Dermis blood vessel endothelial cell (primary cell): Measurements from ENCODE around the gene NECTIN4. TPM values are rescaled to one million over a fixed set of nuclear protein-coding genes. Genes with fewer than 3 reads are reported as not detected.

ENCODE experiments used
- DNase-seq: peaks from one replicate; pipeline ENCODE4 v3.0.0; 2010
- total RNA-seq: library from RNA; depleted of rRNA; stranded (reverse); fragments of >200 nt; gene quantifications from 2 replicates; pipeline ENCODE4 v1.2.3, GENCODE V29; 2014

The NECTIN4 gene
- total RNA-seq, 1 donor from 2014 or later = 0.17 TPM

DNA sequence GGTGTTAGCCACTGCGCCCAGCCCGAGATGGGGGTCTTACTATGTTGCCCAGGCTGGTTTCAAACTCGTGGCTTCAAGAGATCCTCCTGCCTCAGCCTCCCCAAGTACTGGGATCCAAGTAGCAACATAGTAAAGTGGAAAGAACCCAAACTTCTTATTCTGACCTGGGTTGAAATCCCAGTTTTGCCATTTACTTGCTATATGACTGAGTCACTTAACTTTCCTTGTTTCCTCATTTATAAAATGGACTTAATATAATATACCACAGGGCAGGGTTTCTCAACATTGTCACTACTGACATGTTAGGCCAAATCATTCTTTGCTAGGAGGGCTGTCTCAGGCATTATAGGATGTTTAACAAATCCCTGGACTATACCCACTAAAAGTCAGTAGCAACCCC, 21.8 kb upstream of the NECTIN4 start:
- DNase-seq = no peak

GRCh38 chr1:161106431-161106830, 17.1 kb upstream of the NECTIN4 start:
- no peak for DNase-seq

GRCh38 chr1:161100556-161100955, 11.2 kb upstream of the NECTIN4 start:
- DNase-seq = no peak

GRCh38 chr1:161099090-161099802, 9.9 kb upstream of the NECTIN4 start:
- no peak for DNase-seq

DNA sequence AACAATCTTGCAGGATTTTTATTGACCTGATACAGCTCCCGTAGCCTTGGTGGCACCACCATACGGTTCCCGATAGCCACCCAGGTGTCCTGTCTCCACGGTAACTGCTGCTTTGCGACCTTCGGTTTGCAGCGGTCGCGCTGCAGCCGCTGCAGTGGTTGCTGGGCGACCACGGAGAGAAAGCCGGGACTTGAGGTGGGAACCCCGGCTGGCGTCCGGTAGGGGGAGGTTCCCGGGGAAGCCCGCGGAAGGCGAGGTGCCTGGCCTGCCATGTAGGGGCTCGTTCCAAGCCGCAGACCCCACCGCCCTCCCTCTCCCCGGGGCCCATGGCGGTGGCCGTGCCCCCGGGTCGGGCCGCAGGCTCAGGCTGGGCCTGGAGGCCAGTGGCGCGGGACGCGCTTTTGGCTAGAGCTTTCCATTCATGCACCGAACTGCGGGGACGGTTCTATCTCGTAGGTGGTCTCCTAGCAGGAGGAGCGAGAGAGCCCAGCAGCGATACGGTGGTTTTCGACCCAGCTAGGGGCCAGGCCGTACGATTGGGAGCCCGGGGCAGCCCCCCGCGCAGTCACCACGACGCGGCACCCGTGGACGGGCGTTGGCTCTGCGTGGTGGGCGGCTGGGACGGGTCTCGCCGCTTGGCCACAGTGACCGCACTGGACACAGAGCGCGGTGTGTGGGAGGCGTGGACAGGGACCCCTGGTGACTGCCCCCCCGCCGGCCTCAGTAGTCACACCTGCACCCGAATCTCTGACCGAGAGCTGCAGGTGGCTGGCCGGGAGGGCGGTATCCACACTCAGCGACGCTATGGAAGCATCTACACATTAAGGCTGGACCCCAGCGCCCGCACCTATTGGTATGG, 9.1 kb upstream of the NECTIN4 start, which contains the start of gene KLHDC9:
Gene KLHDC9 (plus strand): TSS at position 152 of the 859 bp plus-strand sequence. CDS start 175 bp downstream, at position 327.
- DNase-seq = peak; percentile 88

DNA sequence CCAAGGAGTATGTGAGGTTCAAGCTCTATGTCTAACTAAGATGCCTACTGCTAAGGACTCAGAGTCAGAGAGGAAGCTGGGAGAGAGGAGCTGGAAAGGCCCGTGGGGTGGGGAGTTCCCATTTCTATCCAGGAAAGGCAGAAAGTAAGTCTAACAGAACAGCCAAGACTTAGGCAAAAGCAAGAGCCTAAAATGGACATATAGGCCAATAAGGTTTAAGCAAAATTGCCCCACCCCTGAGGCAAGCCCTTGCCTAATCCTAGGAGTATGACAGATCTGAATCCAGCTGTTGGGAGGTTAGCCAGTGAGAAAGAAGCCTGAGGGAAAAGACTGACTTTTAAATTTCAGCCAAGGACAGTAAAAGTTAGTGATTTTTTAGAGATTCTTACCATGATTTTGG, 7.2 kb upstream of the NECTIN4 start:
- DNase-seq = no peak

DNA sequence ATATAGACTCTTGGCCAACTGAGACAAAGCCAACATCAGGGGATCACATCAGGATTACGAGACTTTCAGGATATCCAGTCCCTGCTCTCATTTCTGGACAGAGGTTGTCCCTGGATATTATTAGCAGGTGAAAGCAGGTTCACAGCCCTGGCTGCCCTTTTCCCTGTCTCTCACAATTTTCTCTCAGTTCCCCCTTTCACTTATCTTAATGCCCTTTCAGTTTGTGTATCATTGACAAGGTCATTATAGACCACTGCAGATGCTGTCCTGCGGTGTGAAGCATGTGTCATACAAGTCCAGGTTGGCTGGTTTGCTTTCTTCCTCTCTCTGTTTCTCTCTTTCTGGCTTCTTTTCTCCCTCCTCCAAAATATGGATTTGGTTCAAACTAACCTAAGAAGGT, 6.7 kb upstream of the NECTIN4 start:
- DNase-seq = no peak

- DNase-seq = no peak
Observed at GRCh38 chr1:161095230-161095629, 5.9 kb upstream of the NECTIN4 start.

DNA sequence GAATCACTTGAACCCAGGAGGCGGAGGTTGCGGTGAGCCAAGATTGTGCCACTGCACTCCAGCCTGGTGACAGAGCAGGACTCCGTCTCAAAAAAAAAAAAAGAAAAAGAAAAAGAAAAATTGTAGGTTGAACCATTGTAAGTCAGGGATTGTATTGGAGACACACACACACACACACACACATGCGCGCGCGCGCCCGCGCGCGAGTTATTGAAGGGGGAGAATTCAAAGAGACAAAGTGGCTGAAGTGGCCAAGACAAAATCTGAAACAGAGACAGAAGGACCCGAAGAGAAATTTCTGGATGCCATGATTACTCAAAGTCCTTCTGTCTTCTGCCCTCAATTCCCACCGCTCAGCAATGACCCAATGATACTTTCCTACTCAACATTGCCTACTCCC, 5.1 kb upstream of the NECTIN4 start:
- DNase-seq = no peak

GRCh38 chr1:161092621-161093028, 3.3 kb upstream of the NECTIN4 start:
- no peak for DNase-seq

DNA sequence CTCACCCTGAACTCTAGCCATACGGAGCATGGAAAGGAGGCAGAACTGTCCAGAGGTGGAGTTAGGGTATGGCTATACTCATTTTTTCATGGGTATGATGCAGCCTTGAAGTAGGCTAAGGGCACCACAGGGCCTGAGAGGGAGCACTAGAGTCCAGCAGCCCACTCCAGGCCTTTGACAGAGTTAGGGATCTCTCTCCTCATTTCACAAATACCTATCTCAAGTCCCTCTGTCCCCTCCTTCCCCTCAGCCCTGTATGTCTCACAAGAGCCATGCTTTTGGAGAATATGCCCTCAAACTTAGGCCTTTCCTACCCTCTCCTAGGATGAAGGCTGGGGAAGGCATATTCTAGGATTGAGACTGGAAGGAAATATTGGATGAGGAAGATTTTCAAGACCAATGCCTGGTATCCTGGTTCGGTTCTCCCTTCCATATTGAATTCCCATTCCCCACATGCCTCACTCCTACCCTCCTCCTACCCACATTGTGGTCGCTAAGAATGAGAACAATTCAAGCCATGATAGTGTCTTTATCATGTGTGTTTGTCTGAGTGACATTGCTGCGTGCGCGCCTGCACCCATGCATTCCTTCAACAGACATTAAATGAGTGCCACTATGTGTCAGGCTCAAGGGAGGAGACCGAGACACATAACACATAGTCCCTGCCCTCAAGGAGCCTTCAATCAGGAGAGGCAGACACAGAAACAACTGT, 2.6 kb upstream of the NECTIN4 start:
- no peak for DNase-seq

DNA sequence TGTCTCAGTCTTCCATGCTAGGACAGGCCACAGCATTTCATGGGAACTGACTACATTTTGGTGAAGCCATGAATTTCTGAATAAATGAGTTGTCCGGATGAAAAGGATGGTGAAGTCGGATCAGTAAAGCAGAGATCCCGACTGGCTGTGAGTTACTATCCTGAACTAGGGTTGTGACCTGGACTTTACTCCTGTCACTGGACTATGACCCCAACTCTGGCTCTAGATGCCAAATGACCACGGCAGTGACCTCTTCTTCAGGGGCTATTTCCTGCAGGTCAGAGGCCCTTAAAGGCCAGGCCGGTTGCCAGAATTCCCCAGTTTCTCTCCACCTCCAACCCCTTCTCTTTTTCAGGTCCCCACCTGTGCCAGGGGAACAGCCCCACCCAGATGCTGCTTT, 1.7 kb upstream of the NECTIN4 start:
- no peak for DNase-seq

DNA sequence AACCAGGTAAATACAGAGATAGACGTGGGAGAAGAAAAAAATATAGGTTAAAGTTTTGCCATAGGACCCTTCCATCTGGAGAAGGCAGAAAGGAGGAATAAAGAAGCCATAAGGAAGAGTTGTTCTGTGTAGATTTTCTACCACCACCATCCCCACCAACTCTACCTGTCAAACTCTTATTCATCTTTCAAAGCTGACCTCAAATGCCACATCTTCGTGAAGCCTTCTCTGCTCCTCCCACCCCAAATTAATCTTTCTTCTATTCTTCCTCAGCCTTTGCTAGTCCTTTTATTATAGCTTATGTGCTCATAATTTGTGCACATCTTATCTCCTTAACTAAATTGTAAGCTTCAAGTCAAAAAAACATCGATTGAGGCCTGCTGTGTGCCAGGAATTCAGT, 1.3 kb upstream of the NECTIN4 start:
- no peak for DNase-seq

DNA sequence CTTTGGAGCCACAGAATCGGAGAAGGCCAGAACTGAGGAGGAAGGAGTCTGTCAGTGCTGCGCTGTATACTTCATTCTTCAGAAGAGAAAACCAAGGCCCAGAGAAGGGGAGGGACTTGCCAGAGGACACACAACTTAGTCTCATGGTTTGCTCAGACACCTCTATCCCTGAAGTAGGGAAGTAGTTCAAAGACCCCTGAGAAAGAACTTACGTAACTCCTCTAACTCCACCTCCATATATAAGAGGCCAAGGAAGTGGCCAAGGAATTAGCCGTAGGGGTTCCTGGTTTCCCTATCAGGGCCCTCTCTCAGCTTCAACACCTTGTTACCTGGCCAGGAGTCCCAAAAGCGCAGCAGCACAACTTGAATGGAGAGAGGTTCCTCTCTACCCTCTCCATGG, 580 bp upstream of the NECTIN4 start:
- no peak for DNase-seq

DNA sequence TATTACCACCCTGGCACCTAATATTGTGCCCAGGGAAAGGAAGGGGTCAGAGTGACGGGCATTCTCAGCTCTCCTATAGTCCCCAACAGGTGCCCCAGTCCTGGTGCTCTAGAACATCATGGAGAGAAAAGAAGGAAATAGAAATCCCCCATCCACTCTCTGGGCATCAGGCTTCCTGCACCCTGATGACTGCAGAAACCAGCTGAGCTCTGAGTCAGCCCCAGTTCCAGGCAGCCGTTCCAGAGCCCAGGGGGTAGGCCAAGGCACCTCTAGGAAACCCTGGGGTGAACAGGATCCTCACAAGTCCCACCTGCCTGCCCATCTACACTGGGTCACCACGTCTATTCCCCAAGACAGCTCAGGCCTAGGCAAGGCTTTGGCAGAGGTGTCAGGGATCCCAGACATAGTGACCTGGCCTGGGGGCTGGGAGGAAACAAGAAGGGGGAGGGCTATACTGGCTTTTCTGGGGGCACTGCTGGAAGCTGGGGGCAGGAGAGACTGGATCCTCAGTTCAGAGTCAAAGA, 709 bp downstream of the NECTIN4 start:
- peak; percentile 18 for DNase-seq

- DNase-seq = no peak
Observed at GRCh38 chr1:161086457-161086856, 2.9 kb downstream of the NECTIN4 start.

DNA sequence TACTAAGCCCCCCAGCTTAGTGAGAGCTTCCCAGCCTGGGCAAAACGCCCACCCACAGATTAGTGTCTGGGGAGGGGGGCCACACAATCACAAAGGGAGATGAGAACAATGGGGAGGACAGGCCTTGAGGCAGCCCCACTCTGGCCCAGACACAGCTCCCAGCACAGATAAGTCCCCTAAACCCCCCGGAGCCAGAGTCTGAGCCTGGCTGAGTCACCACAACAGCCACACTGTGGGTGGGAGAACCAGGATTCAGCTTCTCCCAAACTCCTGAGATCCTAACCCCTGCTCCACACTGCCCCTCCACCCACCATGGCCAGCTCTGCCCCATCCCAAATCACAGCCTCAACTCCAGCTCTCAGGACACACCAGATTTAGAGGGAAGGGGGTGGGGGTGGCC, 4.2 kb downstream of the NECTIN4 start:
- DNase-seq = no peak

GRCh38 chr1:161084597-161084988, 4.8 kb downstream of the NECTIN4 start:
- no peak for DNase-seq

DNA sequence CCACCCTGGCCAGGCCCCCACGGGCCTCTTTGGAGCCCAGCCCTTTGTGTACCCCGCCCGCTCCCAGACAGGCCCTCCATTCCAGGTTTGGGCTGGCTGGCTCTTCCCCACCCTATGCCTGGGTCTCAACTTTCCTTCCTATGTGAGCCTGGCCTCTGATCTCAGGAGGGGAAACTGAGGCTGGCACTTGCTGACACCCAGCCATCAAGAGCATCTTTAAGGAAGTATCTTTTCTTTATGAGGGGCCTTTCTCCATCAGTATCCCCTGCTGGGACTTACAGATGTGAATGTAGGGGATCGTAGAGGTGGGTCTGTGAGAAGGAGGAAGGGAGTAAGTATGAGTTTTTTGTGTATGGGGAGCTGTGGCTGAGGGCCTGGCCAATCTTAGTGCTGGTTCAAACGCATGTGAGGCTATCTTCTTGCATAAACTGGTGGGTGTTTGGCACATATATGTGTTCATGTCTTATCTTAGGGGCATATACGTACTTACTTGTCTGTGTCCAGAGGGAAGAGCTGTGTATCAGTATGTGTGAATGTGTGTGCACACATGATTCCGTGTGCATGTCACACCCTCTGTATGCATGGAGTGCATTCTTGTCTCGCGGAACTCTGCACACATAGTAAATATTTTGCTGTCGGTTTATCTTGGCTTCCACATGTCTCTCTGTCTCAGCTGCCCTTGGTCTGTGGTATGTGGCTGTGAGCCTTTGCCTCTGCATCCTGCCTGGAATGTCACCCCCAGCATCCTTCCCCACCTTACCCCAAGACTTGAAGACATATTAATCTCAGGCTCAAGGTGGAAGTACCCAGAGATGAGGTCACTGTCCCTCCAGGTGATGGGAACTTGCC, 5.4 kb downstream of the NECTIN4 start:
- DNase-seq = no peak

DNA sequence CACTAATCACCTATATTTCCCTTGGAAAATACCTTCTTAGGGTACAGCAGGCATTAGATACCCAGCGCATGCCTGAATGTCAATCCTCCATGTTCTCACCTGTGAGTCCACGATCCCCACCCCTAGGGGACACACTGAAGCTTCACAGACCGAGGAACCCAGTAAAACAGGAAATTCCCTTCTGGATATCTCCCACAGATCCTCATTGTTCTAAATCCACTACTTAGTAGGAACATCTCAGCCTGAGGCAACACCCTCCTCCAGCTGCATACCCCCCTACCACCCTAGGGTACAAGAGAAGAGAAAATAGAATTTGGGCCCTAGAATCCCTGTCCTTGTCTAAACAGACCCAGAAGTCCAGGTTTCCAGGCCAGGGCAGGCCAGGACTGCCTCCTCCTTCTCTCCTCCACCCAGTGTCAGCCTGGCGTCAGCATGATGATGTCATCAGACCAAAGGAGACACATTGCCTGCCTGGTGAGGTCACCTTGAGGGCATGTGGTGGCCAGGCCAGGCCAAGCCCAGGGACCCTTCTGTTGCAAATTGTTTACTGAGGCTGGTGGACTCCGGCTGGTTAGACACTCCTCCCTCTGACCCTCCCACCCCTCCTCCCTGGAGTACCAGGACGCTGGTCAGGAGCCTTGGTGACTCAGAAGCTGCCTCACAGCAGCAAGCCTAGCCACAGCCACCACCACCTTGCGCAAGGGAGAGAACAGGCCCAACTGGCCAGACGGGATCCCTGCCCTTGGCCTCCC, 6.2 kb downstream of the NECTIN4 start:
- DNase-seq = peak; percentile 31

- no peak for DNase-seq
Observed at GRCh38 chr1:161082483-161082882, 6.9 kb downstream of the NECTIN4 start.
